ENCODE results near the gene OR8D4. TPM values are rescaled to one million over a fixed set of nuclear protein-coding genes. Genes with fewer than 3 reads are reported as not detected.

OR8D4 gene
- total and polyA plus RNA-seq, 2 donors (not counting 3 experiments of a cell fraction or from before 2014, with no cell fraction given): not detected

- FAIRE-seq (no peak), DNase-seq (ENCODE audit: low read depth, low spot score) (no peak)
- dilution Hi-C loops (cut with MboI; ENCODE audit: extremely low pct_ligation_motif_present, low sequenced_read_pairs): no loop called here
- no peaks in the 10 kb centered on the region for H3K9me1 ChIP-seq (replicated peaks; ENCODE audit: control insufficient read depth, extremely low read depth, insufficient read depth, low read length)
- no peaks in the 10 kb centered on the region for H3K9me3 ChIP-seq (replicated peaks; ENCODE audit: control insufficient read depth, insufficient read depth, low read length)
- no peak overlapping the region for H3K27ac ChIP-seq (ENCODE audit: insufficient read depth, low read depth, low read length)
- H3K4me2 ChIP-seq (ENCODE audit: insufficient read depth, low read length): no peak overlapping the region
- H3K4me3 ChIP-seq (replicated peaks in 1 of 3; ENCODE audit: insufficient read depth in 1 of 3, low read depth in 1 of 3, low read length in 3 of 3): no peak overlapping the region
- no peaks in the 10 kb centered on the region for H3K36me3 ChIP-seq (ENCODE audit: control insufficient read depth in 2 of 2, extremely low read depth in 1 of 2, insufficient read depth in 2 of 2, low read length in 2 of 2)
- H4K20me1 ChIP-seq (replicated peaks; ENCODE audit: control insufficient read depth, extremely low read depth, insufficient read depth, low read length): no peaks in the 10 kb centered on the region
- TF ChIP-seq, protein P1, sequence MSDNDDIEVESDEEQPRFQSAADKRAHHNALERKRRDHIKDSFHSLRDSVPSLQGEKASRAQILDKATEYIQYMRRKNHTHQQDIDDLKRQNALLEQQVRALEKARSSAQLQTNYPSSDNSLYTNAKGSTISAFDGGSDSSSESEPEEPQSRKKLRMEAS (IDR thresholded peaks at IDR 0.05; ENCODE audit: insufficient read depth, insufficient read length): no peak
- no peak for TF ChIP-seq JUN (IDR thresholded peaks at IDR 0.05; ENCODE audit: borderline replicate concordance, insufficient read depth, insufficient read length, low read depth)
- TF ChIP-seq GATA2 (IDR thresholded peaks at IDR 0.05; ENCODE audit: insufficient read depth, insufficient read length, low read depth, low read length): no peak
- TF ChIP-seq EZH2 (IDR thresholded peaks at IDR 0.05; ENCODE audit: borderline replicate concordance, low read depth, low read length, severe bottlenecking): no peak
- TF ChIP-seq, protein P2, sequence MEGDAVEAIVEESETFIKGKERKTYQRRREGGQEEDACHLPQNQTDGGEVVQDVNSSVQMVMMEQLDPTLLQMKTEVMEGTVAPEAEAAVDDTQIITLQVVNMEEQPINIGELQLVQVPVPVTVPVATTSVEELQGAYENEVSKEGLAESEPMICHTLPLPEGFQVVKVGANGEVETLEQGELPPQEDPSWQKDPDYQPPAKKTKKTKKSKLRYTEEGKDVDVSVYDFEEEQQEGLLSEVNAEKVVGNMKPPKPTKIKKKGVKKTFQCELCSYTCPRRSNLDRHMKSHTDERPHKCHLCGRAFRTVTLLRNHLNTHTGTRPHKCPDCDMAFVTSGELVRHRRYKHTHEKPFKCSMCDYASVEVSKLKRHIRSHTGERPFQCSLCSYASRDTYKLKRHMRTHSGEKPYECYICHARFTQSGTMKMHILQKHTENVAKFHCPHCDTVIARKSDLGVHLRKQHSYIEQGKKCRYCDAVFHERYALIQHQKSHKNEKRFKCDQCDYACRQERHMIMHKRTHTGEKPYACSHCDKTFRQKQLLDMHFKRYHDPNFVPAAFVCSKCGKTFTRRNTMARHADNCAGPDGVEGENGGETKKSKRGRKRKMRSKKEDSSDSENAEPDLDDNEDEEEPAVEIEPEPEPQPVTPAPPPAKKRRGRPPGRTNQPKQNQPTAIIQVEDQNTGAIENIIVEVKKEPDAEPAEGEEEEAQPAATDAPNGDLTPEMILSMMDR (IDR thresholded peaks at IDR 0.05; ENCODE audit: extremely low read depth in 1 of 2, insufficient read depth in 1 of 2, low read depth in 1 of 2, low read length in 2 of 2): no peak
- no peak for TF ChIP-seq MYC (IDR thresholded peaks at IDR 0.05; ENCODE audit: low read depth, low read length)
- TF ChIP-seq POLR2AphosphoS5 (IDR thresholded peaks at IDR 0.05; ENCODE audit: insufficient read depth, low read depth, low read length): no peak
- TF ChIP-seq FOS (IDR thresholded peaks at IDR 0.05; ENCODE audit: borderline replicate concordance, insufficient read depth, low read length): no peak
- no peak for TF ChIP-seq POLR2A (IDR thresholded peaks at IDR 0.05; ENCODE audit: low read depth, low read length)
- no peaks in the 10 kb centered on the region for H3K4me1 ChIP-seq (ENCODE audit: control insufficient read depth, extremely low read depth, insufficient read depth, low read length)
- H3K27me3 ChIP-seq (ENCODE audit: control insufficient read depth in 2 of 2, insufficient read depth in 2 of 2, low read length in 2 of 2): peaks cover 0 to 4% of the 10 kb centered on the region in 2 experiments
- no peak overlapping the region for H3K9ac ChIP-seq (replicated peaks; ENCODE audit: extremely low read depth, insufficient read depth, low read length)
- H3K79me2 ChIP-seq (ENCODE audit: control insufficient read depth, insufficient read depth, low read length): no peaks in the 10 kb centered on the region
- H2AFZ ChIP-seq (ENCODE audit: low read depth, low read length): no peak overlapping the region
- POLR2A ChIA-PET: no interaction called here
- CTCF ChIA-PET: interaction anchor here (1.4 kb wide), 1 partner anchor 127 kb away, joined by 4 read pairs; no protein-coding TSS in a partner anchor
- BruUV-seq (replicated peaks): no TSS peak
- intact Hi-C loops (cut with micrococcal nuclease): no loop called here
These were observed 43.2 kb downstream of the OR8D4 start for GRCh38 chr11:123945132-123945531.
